OCI-LY1 (cell line): ENCODE data around the gene ESRP2.

ENCODE experiments used
- CTCF ChIP-seq: fragments of 200-600 bp; sonication (generic), shearing (Covaris generic); IDR thresholded peaks from 2 replicates; pipeline ENCODE4 v1.5.1; 2017; ENCODE audit warnings: mild to moderate bottlenecking, antibody characterized with exemption, low read length, moderate library complexity, mixed read lengths
- EZH2 ChIP-seq: fragments of 200-600 bp; sonication (generic), shearing (Covaris generic); IDR thresholded peaks from 2 replicates; pipeline ENCODE4 v1.8.0; 2017; ENCODE audit warnings: borderline replicate concordance, mixed run types, mild to moderate bottlenecking, antibody characterized with exemption, low read length, moderate library complexity, mixed read lengths

GRCh38 chr16:68202091-68202519, 33.8 kb downstream of the ESRP2 start:
- TF ChIP-seq CTCF (no peak), EZH2 (no peak)
